Stimulated activated CD8-positive, alpha-beta memory T cell treated with anti-CD3 and anti-CD28 coated beads, Interleukin-15, amount 100 ng/mL, for 24 hours (primary cell): ENCODE data around the gene SYCE1.

Experiments used
- DNase-seq: peaks from one replicate; pipeline ENCODE4 v3.0.0-alpha.2; 2020; ENCODE audit warnings: low read depth

The SYCE1 gene

GRCh38 chr10:133511907-133512528 lies 53.4 kb downstream of the SYCE1 start:
- DNase-seq = no peak

GRCh38 chr10:133511408-133511807 lies 54.0 kb downstream of the SYCE1 start:
- no peak for DNase-seq

- no peak for DNase-seq
Measured at GRCh38 chr10:133509700-133510099, 55.7 kb downstream of the SYCE1 start.
